Measurements from ENCODE around the gene HSPA12A. TPM values are rescaled to one million over a fixed set of nuclear protein-coding genes. Genes with fewer than 3 reads are reported as not detected.

HSPA12A gene
- total RNA-seq, 1 experiment from 2014 or later = 0.59 TPM

DNA sequence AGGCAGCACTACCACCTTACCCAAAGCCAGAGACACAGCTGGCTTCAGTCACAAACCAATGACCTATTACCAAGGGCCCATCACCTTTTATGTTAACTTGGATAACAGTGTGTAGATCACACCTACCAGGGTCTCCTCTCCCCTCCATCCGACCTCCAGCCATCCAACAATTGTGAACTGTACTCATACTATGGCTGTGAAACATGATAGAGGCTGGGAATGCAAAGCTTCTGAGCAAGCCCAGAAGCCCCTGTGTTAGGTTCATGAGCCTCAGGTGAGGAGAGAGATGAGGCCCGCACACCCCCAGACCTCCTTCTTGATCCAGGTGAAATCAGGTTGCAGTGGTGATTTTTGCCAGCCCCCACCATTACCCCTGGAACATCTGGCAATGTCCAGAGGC is 73.9 kb downstream of the HSPA12A start:
- DNase-seq (ENCODE audit: low read depth) = no peak

DNA sequence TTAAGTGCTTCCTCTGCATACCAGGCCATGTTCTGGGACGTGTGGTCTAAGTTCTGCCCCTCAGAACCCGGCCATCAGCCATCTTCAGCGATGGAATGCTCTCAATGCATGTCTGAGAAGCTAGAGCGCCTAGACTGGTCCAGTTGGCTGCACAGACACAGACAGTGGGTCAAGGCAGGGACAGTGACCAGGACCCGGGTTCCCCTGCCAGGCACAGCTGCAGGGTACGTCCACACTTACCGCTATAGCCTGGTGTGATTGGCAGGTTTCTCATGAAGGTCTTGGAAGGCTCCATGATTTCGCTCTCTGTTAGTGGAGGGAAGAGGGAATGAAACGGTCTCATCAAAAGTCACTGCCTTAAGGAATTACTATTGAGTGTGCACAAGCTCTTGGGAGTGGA is 74.3 kb downstream of the HSPA12A start:
- DNase-seq (ENCODE audit: low read depth) = no peak

DNA sequence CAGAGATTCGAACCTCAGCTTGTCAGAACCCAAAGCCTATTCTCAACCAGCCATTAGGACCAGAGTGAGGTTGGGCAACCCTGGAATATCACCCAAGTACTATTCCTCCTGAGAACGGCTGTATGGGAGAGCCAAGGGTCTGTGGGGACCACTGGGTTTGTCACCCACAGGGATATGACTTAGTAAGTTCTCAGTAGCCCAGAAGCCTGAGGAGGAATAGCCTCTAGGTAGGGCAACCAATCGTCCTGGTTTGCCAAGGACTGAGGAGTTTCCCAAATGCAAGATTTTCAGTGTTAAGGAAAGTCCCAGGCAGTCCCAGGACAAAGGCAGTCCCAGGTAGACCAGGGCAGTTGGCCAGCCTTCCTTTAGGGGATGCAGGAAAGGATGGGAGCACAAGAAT is 74.9 kb downstream of the HSPA12A start:
- no peak for DNase-seq (ENCODE audit: low read depth)

DNA sequence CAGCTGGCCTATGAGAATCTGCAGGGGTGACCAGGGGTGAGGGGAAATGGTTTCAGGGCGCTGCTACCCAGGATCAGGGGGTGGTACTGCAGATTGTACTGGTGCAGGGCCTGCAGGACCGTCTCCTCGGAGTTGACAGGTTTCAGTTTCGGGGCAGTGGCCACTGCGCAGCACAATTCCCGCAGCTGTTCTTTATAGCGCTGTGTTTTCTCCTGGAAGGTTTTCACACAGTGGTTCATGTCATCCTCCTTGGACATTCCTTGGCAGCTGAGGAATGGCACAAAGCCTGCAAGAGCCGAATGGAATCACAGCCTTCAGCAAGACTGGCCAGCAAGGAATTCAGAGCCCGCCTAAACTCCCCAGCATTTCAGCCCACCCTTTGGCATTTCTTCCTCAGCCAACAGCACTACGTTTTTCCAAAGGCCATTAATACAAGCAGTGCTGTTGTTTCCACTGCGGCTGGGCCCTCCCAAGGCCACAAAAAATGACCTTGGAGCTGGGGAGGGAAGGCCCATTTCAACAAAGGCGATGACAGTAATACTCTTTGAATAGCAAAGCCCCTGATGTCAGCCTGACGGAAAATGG is 76.7 kb downstream of the HSPA12A start:
- DNase-seq (ENCODE audit: low read depth) = peak; percentile 9

DNA sequence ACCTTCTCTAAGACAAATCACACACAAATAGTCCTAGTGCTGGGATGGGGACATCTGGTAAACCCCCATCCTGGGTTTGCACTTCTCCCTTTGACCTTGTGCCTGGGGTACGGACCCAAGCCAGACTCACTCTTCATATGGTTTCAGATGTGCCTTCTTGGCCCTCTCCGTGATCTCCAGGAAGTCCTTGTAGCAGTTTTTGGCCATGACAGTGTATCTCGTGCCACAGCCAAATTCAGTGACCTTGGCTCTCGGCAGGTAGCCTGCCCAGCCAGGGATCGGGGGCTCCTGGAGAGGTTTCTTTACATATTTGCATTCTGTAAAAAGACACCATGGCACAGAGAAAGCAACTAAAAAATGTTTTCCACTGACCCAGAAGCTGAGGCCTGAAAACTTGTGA is 77.7 kb downstream of the HSPA12A start:
- DNase-seq (ENCODE audit: low read depth) = no peak

DNA sequence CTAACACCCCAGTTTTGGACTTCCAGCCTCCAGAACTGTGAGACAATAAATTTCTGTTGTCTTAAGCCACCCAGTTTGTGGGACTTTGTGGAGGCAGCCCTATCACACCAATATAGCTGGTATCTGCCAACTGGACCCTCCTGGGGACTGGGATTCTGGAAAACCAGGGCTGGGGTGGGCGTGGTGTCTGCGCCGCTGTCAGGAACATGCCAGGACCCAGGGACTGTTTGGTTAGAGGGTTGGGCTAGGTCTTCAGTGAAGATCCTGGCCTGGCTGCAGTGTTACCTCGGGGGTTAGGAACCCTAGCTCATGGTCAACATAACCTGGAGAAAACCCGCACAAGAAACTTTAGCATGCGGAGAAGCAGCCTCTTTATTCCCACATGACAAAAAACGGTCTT is 79.0 kb downstream of the HSPA12A start:
- no peak for DNase-seq (ENCODE audit: low read depth)

DNA sequence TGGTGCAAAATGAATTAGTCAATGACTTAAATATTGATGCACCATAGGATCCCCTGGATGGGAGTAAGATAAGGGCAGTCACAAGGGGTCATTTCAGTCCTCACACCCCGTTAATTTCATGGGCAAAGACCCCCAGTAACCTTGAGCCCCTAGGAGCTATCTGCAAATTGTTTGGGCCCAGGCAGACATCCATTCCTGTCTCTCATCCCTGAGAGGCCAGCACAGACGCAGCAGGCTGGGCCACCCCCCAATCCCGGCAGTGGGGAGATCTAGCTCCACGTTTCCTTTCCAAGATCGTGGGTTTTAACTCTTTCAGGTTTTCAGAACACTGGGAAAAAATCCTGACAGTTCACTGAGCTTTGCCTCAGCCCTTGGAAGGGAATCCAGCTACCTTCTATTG is 81.5 kb downstream of the HSPA12A start:
- DNase-seq (ENCODE audit: low read depth) = no peak

DNA sequence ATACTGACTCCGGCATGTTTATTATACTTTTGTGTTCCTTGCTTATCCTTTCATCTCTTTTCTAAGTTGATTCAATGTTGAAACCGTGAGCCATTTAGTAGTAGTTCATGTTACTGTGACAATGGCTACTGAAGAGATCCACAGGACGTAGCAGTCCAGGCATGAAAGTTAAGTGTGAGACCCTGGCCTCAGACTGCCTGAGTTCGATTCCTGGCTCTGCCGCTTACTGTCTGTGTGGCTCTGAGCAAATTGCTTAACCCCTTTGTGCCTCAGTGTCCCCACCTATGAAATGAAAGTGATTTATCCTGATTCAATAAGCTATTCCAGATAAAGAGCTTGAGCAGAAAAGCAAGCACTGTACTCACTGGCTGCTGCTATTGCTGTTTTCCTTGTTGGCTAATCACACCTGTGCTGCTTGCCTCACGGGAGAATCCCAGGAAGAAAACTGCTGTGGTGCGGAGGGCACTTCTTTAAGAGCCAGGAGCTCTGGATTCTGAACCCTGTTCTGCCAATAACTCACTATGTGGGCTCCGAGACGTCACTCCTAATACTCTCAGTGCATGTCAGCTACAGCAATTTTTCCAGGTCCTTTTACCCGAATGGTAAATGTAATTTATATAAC is 83.2 kb downstream of the HSPA12A start:
- DNase-seq (ENCODE audit: low read depth) = no peak

DNA sequence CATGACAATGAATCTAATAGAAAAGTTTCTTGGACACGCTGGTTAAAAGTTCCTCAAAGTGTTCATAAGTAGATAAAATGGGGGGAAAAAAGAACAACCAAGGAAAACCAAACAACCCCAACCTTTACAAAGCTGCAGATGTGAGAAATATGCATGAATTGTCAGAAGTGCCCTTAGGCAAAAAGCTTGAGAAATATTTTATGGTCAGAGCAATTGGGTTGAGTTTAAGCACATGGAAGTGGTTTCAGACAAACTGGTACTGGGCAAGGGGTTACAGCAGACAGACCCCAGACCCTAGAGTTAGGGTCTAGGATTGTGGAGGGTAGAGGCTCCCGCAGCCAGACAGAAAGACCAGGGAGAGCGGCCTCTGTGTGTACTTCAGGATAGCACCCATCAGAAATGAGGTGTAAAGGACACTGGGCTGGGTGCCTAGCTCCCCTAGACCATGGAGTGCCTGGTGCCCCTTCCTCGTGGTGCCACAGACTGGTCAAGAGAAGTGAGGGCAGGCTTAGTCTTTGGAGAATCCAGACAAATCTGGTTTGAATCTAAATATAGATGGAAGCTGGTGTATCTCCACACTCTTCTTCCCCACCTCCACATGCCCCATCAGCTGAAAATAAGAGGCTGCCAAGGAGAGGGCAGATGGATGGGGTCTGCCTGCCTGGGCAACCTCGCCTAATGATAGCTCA is 84.4 kb downstream of the HSPA12A start:
- DNase-seq (ENCODE audit: low read depth) = no peak

DNA sequence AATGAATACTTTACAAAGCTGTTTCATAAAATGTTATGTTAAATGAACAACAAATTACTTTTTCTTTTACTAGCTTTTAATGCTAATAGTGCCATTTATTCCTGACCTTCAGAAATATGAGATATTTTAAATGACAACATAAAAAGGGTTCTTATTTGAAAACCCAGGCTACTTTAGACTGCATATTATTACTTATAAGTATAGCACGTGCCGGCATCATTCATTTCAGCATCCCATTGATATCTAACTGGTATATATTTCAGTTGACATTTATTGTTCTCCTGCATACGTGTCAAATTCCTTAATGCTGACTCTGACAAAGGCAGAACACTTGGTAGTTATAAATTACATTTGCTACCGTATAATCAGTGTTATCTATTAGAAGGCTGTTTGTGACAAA is 86.3 kb downstream of the HSPA12A start:
- no peak for DNase-seq (ENCODE audit: low read depth)

DNA sequence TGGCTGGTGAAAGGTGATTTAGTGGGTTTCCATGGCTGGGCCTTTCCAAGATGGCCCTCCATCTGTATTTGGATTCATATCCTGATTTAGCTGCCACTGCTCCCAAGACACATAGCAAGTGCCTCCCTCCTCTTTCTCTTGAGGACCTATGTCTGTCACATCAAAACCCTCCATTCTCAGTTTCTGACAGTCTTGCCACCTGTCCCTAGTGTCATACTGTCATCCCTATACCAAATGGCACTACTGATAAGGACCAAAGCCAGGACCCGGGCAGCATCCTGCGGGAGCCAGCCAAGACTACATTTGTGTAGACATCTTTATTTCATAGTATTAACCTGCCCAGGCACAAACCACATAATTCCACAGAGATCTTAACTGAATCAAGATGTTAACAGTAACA is 86.8 kb downstream of the HSPA12A start:
- no peak for DNase-seq (ENCODE audit: low read depth)

DNA sequence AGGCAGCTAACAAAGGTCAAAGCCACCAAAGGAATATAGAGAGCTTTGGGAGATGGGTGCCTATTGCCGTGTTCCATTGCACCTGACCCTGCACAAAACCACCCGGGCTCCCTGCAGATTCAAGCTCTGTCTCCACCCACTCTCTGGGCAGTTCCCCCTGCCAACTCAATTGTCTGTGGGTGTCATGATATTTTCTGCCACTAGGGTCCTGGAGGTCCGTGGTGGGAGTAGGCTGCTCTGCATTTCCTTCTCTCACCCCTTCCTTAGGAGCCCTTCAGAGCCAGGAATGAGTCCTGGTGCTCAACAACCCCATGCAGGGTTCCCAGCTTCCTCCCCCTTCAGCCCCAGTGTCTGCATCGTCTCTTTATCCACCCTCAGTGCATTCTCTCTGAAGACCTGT is 87.5 kb downstream of the HSPA12A start:
- no peak for DNase-seq (ENCODE audit: low read depth)

DNA sequence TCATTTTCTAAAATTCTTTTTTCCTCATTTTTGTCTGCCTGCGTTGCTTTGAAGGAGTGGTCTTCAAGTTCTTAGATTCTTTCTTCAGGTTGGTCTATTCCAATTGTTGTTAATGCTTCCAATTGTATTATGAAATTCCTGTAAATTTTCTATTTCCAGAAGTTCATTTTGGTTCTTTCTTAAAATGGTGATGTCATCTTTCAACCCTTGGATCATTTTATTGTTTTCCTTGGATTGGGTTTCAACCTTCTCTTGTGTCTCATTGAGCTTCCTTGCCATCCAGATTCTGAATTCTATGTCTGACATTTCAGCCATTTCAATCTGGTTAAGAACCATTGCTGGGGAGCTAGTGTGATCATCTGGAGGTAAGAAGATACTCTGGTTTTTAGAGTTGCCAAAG is 88.5 kb downstream of the HSPA12A start:
- no peak for DNase-seq (ENCODE audit: low read depth)

DNA sequence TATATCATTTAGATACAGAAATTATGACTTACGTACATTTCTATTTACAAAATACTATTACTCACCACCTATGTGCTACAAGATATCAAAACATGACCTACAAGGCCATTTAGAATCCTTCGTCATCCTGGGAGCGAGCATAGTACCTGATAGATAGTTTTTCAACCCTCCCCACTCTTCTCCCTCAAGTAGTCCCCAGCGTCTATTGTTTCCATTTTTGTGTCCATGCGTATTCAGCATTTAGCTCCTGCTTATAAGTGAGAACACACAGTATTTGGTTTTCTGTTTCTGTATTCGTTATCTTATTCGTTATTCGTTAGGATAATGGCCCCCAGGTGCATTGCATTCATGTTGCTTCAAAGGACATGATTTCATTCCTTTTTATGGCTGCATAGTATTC is 93.5 kb downstream of the HSPA12A start:
- no peak for DNase-seq (ENCODE audit: low read depth)

DNA sequence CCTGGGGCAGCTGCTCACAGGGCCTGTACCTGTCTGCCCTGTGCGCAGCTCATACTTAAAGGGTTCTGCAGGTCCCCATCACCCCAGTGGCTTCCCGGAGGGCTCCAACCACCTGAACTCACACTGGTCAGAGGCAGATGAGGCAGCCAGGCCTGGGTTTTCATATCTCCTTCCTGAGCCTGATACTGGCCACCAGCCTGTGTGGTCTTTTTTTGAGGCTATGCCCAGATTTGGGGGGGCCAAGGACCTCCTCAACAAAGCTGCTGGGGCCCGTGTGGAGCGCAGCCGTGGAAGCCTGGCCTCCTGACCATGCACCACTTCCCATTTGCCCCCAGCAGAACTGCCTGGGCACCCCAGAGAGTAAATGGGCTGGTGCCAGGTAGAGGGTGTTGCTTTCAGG is 95.9 kb downstream of the HSPA12A start:
- no peak for DNase-seq (ENCODE audit: low read depth)

DNA sequence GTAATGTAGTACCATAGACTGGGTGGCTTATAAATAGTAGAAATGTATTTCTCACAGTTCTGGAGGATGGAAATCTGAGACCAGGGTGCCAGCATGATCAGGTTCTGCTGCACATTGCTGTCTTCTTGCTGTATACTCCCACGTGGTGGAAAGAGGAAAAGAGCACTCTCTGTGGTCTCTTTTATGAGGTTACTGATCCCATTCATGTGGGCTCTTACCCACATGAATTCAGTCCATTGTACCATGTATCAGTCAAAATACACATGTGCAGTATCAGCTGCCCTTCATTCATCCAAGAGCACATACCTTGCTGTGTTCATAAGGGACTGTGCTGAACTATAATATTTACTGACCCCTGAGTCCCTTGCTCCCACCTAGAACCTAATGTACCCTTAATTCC is 104.5 kb downstream of the HSPA12A start:
- no peak for DNase-seq (ENCODE audit: low read depth)

DNA sequence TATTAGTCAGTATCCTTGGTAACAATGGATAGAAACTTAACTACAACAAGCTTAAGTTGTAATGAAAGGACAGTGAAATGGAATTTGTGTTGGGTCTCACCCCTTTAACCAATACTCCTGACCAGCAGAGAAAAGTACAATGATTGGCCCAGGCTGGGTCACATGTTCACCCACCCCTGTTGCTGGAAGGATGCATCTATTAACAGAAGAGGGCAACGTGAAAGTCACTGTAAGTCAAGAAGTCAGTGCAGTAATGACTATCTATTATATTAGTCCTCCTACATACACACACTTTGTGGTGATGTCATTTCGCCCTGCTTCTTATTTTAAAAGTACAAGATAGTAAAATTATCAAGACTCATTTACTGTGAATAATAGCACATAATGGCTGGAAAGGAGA is 105.4 kb downstream of the HSPA12A start:
- no peak for DNase-seq (ENCODE audit: low read depth)

DNA sequence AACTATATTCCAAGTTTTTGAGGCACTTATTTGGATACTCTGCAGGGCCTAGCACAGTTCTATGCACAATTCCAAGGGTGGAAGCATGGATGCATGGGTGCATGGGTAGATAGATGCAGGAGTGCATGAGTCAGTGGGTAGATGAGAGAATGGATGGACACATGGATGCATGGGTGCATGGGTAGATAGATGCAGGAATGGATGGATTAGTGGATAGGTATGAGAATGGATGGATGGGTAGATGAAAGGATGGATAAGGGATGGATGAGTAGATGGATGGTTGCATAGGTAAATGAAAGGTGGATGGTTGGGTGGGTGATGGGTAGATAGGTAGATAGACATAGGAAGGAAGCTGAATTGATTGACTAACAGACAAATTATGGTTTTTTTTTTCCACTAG is 106.0 kb downstream of the HSPA12A start:
- no peak for DNase-seq (ENCODE audit: low read depth)

DNA sequence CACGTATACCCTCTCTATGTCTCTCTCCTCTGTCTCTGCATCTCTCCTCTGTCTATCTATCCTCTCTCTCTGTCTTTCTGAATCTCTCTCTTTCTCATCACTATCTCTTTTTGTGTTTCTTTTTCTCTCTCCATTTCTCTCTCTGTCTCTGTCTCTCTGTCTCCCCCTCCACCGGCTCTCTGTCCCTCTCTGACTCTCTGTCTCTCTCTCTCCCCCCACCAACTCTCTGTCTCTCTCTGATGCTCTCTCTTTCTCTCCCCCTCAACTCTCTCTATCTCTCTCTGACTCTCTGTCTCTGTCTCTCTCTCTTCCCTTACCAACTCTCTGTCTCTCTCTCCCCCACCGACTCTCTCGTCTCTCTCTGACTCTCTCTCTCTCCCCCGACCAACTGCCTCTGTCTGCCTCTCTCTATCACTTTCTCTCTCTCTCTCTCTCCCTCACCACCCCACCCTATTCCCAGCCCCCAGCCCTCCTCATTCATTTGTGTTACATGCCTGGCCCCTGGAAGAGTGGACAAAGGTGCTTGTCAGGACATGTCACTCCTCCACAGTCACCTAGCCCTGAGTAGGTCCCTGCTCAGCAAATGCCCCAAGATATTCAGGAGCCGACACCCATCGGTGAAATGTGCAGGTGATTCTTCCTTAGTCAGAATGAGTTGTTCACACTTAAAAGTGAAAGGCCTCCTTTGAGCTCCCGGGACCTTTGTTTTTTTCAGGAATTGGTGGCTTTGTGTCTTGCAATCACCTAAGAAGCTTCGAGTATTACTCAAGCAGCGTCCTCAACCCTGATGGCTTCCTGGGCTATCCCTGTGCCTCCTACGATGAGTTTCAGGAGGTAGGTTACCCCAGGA is 108.0 kb downstream of the HSPA12A start:
- no peak for DNase-seq (ENCODE audit: low read depth)

DNA sequence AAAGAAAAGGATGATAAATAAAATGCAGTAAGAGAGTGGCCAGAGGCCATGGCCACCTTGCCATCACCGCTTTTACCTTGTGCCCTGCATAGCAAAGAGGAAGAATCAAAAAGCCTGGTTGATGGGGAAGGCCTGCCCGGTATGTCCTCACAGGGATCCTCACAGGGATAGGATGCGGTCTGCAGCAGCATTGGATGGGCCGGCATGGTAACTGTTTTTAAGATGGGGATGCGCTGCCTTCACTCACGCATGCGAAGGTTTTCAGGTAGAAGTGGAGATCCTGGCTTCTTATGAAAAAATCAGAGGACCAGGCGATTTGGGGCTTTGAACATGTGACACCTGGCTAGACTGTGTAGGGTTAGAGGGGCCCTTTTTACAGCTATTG is 109.2 kb downstream of the HSPA12A start:
- no peak for DNase-seq (ENCODE audit: low read depth)

DNA sequence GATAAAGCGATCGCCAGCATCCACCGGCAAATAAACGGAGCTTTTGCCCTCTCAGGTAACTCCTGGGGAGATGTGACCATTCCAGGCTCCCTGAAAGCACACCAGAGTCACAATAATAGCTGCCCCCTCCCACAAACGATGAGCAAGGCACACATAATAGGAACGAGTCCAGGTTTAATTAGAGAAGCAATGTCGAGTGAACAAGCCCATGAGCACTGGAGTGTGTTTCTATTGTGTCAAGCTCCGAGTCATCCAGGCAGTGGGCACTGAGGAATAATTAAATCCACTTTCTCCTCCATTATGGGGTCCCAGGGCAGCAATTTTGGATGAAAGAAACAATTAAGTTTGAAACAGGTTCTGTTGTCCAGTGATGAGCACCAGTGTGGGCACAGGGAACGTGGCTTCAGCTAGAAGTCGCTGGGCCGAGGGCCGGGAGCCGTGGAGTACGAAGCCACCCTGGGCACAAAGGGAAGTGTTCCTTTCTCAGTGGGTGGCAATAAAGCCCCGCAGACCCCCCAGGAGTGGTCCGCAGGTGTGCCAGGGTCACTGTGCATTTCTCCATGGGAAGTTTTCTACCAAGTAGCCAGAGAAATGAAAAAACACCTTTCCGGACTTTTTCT is 109.7 kb downstream of the HSPA12A start:
- no peak for DNase-seq (ENCODE audit: low read depth)

DNA sequence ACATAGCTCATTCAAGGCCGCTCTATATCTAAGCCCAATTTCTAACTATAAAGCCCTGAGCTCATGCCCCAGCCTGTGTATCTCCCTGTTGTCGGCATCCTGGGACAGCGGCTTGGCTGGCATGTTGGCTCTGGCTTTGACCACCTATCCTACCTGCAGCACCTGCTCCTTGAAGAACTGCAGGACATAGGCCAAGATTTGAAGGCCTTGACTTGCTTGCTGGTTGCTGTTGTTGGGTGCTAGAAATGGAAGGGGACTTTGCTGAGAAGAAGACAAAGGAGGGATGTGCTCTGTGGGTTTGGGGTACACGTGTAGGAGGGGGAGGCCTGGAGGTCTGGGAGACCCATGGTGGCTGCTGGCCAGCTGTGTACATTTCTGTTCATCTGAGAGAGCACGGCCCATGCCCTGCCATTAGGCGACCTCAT is 110.5 kb downstream of the HSPA12A start:
- no peak for DNase-seq (ENCODE audit: low read depth)

Data from M059J (cell line).